Measurements from ENCODE around the gene LGALS9B.
"Not testable (repeated sequence)": the region's sequence is repeated elsewhere in the genome, so short reads cannot be mapped to it uniquely, and the experiment has no call there.

- TF ChIP-seq, protein P1, sequence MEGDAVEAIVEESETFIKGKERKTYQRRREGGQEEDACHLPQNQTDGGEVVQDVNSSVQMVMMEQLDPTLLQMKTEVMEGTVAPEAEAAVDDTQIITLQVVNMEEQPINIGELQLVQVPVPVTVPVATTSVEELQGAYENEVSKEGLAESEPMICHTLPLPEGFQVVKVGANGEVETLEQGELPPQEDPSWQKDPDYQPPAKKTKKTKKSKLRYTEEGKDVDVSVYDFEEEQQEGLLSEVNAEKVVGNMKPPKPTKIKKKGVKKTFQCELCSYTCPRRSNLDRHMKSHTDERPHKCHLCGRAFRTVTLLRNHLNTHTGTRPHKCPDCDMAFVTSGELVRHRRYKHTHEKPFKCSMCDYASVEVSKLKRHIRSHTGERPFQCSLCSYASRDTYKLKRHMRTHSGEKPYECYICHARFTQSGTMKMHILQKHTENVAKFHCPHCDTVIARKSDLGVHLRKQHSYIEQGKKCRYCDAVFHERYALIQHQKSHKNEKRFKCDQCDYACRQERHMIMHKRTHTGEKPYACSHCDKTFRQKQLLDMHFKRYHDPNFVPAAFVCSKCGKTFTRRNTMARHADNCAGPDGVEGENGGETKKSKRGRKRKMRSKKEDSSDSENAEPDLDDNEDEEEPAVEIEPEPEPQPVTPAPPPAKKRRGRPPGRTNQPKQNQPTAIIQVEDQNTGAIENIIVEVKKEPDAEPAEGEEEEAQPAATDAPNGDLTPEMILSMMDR (IDR thresholded peaks at IDR 0.05; ENCODE audit: low read depth, low read length), result not testable (repeated sequence)
- TF ChIP-seq POLR2A (IDR thresholded peaks at IDR 0.05; ENCODE audit: extremely low read depth, insufficient read length); MAX (IDR thresholded peaks at IDR 0.05; ENCODE audit: low read depth, low read length); MYC (IDR thresholded peaks at IDR 0.05; ENCODE audit: low read depth, low read length): not testable (repeated sequence)
Observed at GRCh38 chr17:20484930-20485329, 17.6 kb upstream of the LGALS9B start.

Measured in NB4 (cell line).